SU-DHL-6 (cell line): Measurements from ENCODE around the gene DPP3.
"Not testable (repeated sequence)": the region's sequence is repeated elsewhere in the genome, so short reads cannot be mapped to it uniquely, and the experiment has no call there.

ENCODE experiments used
- H2AFZ ChIP-seq: fragments of 200-600 bp; sonication (generic); 2 replicates; pipeline ENCODE4 v1.6.1; 2014; ENCODE audit warnings: low read depth, mild to moderate bottlenecking, moderate library complexity, mixed read lengths, antibody characterized with exemption, low read length; ENCODE audit not compliant: severe bottlenecking
- H3F3A ChIP-seq: fragments of 200-600 bp; shearing (Covaris generic); 2 replicates; pipeline ENCODE4 v1.6.0; 2016; ENCODE audit warnings: antibody characterized with exemption, mild to moderate bottlenecking; ENCODE audit not compliant: insufficient read depth
- H3K27ac ChIP-seq: fragments of 200-600 bp; sonication (generic); 2 replicates; pipeline ENCODE4 v1.5.1; 2016; ENCODE audit warnings: low read depth, mild to moderate bottlenecking, low read length, moderate library complexity, mixed read lengths
- H3K27me3 ChIP-seq: fragments of 200-600 bp; sonication (generic), shearing (Covaris generic); 2 replicates; pipeline ENCODE4 v1.6.0; 2014; ENCODE audit warnings: mild to moderate bottlenecking, low read length
- H3K36me3 ChIP-seq: fragments of 200-600 bp; sonication (generic); 2 replicates; pipeline ENCODE4 v1.6.1; 2014; ENCODE audit warnings: mild to moderate bottlenecking, low read length, mixed read lengths
- H3K4me2 ChIP-seq: fragments of 300-600, 200-600 bp; shearing (Covaris generic), sonication (generic); 2 replicates; pipeline ENCODE4 v1.6.0; 2014; ENCODE audit warnings: low read length, low read depth, mild to moderate bottlenecking; ENCODE audit not compliant: poor library complexity, severe bottlenecking
- H3K4me3 ChIP-seq: fragments of 200-600 bp; sonication (generic); 2 replicates; pipeline ENCODE4 v1.5.1; 2014; ENCODE audit warnings: antibody characterized with exemption, low read length, mild to moderate bottlenecking, mixed read lengths; ENCODE audit not compliant: insufficient read depth, poor library complexity, severe bottlenecking
- H3K79me2 ChIP-seq: fragments of 200-600 bp; sonication (generic); 2 replicates; pipeline ENCODE4 v1.6.1; 2014; ENCODE audit warnings: mild to moderate bottlenecking, low read length, moderate library complexity; ENCODE audit not compliant: insufficient read depth
- H3K9ac ChIP-seq: fragments of 200-600 bp; sonication (generic); 2 replicates; pipeline ENCODE4 v1.7.0; 2014; ENCODE audit warnings: mild to moderate bottlenecking, low read length
- H3K9me2 ChIP-seq: fragments of 200-600 bp; sonication (generic); replicated peaks from 2 replicates; pipeline ENCODE4 v1.6.1; 2014; ENCODE audit warnings: low read length; ENCODE audit not compliant: insufficient read depth
- H3K9me3 ChIP-seq: fragments of 200-600 bp; sonication (generic); 2 replicates; pipeline ENCODE4 v1.6.1; 2014; ENCODE audit warnings: low read length, mixed read lengths; ENCODE audit not compliant: insufficient read depth
- H4K20me1 ChIP-seq: fragments of 200-600 bp; sonication (generic); 2 replicates; pipeline ENCODE4 v1.6.1; 2014; ENCODE audit warnings: low read depth, mild to moderate bottlenecking, antibody characterized with exemption, low read length, moderate library complexity, mixed read lengths
- CTCF ChIP-seq: fragments of 200-600 bp; sonication (generic); IDR thresholded peaks from one replicate; pipeline ENCODE4 v1.5.1; 2017; ENCODE audit warnings: antibody characterized with exemption, mild to moderate bottlenecking, low read length, moderate library complexity; ENCODE audit not compliant: insufficient read depth, poor library complexity, severe bottlenecking
- EZH2phosphoT487 ChIP-seq: fragments of 200-600 bp; sonication (generic), shearing (Covaris generic); conservative IDR thresholded peaks from 2 replicates; pipeline ENCODE4 v1.6.1; 2018; ENCODE audit warnings: mild to moderate bottlenecking, antibody characterized with exemption, low read length, moderate library complexity, mixed read lengths

The DPP3 gene

GRCh38 chr11:66462010-66462409 is 18.2 kb upstream of the DPP3 start:
- Histone ChIP-seq H3K4me3 (no peak overlapping the region), H3K9ac (no peak overlapping the region), H3K4me2 (no peak overlapping the region), H3F3A (peaks cover 10% of the 10 kb centered on the region), H3K9me2 (no peaks in the 10 kb centered on the region), H3K27ac (no peak overlapping the region), H3K9me3 (no peaks in the 10 kb centered on the region), H3K27me3 (no peaks in the 10 kb centered on the region), H4K20me1 (no peaks in the 10 kb centered on the region), H2AFZ (no peak overlapping the region), H3K79me2 (no peaks in the 10 kb centered on the region), H3K36me3 (no peaks in the 10 kb centered on the region)
- TF ChIP-seq EZH2phosphoT487 (no peak), CTCF (no peak)

- H3K4me3 ChIP-seq: no peak overlapping the region
- no peaks in the 10 kb centered on the region for H3K36me3 ChIP-seq
- no peak overlapping the region for H3K4me2 ChIP-seq
- no peak overlapping the region for H3K9ac ChIP-seq
- H3K9me2 ChIP-seq: no peaks in the 10 kb centered on the region
- no peaks in the 10 kb centered on the region for H3K79me2 ChIP-seq
- H3F3A ChIP-seq: peaks cover 10% of the 10 kb centered on the region
- H4K20me1 ChIP-seq: no peaks in the 10 kb centered on the region
- H3K9me3 ChIP-seq: no peaks in the 10 kb centered on the region
- H2AFZ ChIP-seq: no peak overlapping the region
- TF ChIP-seq EZH2phosphoT487: no peak
- no peak for TF ChIP-seq CTCF
- H3K27me3 ChIP-seq: no peaks in the 10 kb centered on the region
- H3K27ac ChIP-seq: no peak overlapping the region
These were observed 17.3 kb upstream of the DPP3 start for GRCh38 chr11:66462911-66463310.

- not testable (repeated sequence) for H3K9me3 ChIP-seq, H3K27ac ChIP-seq, H3K36me3 ChIP-seq, H3K4me3 ChIP-seq, H2AFZ ChIP-seq, H3K79me2 ChIP-seq, H3K4me2 ChIP-seq, H3K27me3 ChIP-seq, H3K9ac ChIP-seq, H4K20me1 ChIP-seq, H3K9me2 ChIP-seq
- H3F3A ChIP-seq: peaks cover 10% of the 10 kb centered on the region
These were observed 16.1 kb upstream of the DPP3 start for GRCh38 chr11:66464116-66464515.

- H3K36me3 ChIP-seq: no peaks in the 10 kb centered on the region
- peak overlapping the region; percentile 70 for H3K4me2 ChIP-seq
- peaks cover 10% of the 10 kb centered on the region for H3F3A ChIP-seq
- H4K20me1 ChIP-seq: no peaks in the 10 kb centered on the region
- no peaks in the 10 kb centered on the region for H3K9me3 ChIP-seq
- H2AFZ ChIP-seq: no peak overlapping the region
- H3K9me2 ChIP-seq: no peaks in the 10 kb centered on the region
- no peaks in the 10 kb centered on the region for H3K79me2 ChIP-seq
- TF ChIP-seq EZH2phosphoT487 (no peak), CTCF (no peak)
- H3K9ac ChIP-seq: no peak overlapping the region
- no peak overlapping the region for H3K27ac ChIP-seq
- no peak overlapping the region for H3K4me3 ChIP-seq
- no peaks in the 10 kb centered on the region for H3K27me3 ChIP-seq
These were observed 15.3 kb upstream of the DPP3 start for GRCh38 chr11:66464916-66465315.
